GM23338 (cell line): Measurements from ENCODE around the gene NEMP2. TPM values are rescaled to one million over a fixed set of nuclear protein-coding genes. Genes with fewer than 3 reads are reported as not detected.

Source experiments
- ATAC-seq: fragments of 200-7000 bp; cut with Tn5 transposase; 3 replicates; pipeline ENCODE4 v1.9.1; 2020
- DNase-seq: peaks from one replicate; pipeline ENCODE4 v3.0.0-alpha.2; 2015; ENCODE audit warnings: low spot score
- H2AFZ ChIP-seq: fragments of 200-600 bp; sonication (generic); 2 replicates; pipeline ENCODE4 v1.8.0; 2016; ENCODE audit warnings: antibody characterized with exemption, mild to moderate bottlenecking, moderate library complexity
- H3F3A ChIP-seq: fragments of 200-600 bp; sonication (generic); replicated peaks from 2 replicates; pipeline ENCODE4 v1.8.0; 2017; ENCODE audit warnings: antibody characterized with exemption, mixed run types, low read depth
- H3K27ac ChIP-seq: fragments of 200-600 bp; sonication (generic); 2 replicates; pipeline ENCODE4 v1.6.1; 2016; ENCODE audit warnings: low read depth
- H3K27me3 ChIP-seq: fragments of 200-600 bp; sonication (generic); 2 replicates; pipeline ENCODE4 v1.8.0; 2016; ENCODE audit warnings: mild to moderate bottlenecking, mixed run types, moderate library complexity; ENCODE audit not compliant: insufficient read depth
- H3K36me3 ChIP-seq: fragments of 200-600 bp; sonication (generic); 2 replicates; pipeline ENCODE4 v1.8.0; 2016; ENCODE audit warnings: mild to moderate bottlenecking; ENCODE audit not compliant: insufficient read depth
- H3K4me1 ChIP-seq: fragments of 200-600 bp; sonication (generic); 2 replicates; pipeline ENCODE4 v1.8.0; 2016; ENCODE audit warnings: mild to moderate bottlenecking, moderate library complexity; ENCODE audit not compliant: insufficient read depth
- H3K4me2 ChIP-seq: fragments of 200-600 bp; sonication (generic); 2 replicates; pipeline ENCODE4 v1.7.1; 2017; ENCODE audit warnings: mixed run types
- H3K4me3 ChIP-seq: fragments of 200-600 bp; sonication (generic); 2 replicates; pipeline ENCODE4 v1.6.1; 2016; ENCODE audit warnings: mixed run types
- H3K79me2 ChIP-seq: fragments of 200-600 bp; sonication (generic); replicated peaks from 2 replicates; pipeline ENCODE4 v1.8.0; 2017; ENCODE audit warnings: mild to moderate bottlenecking; ENCODE audit not compliant: insufficient read depth
- H3K9me2 ChIP-seq: fragments of 200-600 bp; sonication (generic); 2 replicates; pipeline ENCODE4 v1.8.0; 2017; ENCODE audit not compliant: insufficient read depth
- H4K20me1 ChIP-seq: fragments of 200-600 bp; sonication (generic); replicated peaks from 2 replicates; pipeline ENCODE4 v1.8.0; 2017; ENCODE audit warnings: mild to moderate bottlenecking; ENCODE audit not compliant: insufficient read depth
- H3K27ac Mint-ChIP-seq: 2 replicates; pipeline ENCODE4 v1.8.0; 2020; ENCODE audit warnings: inconsistent platforms, mild to moderate bottlenecking, moderate library complexity, mixed read lengths
- H3K27me3 Mint-ChIP-seq: 3 replicates; pipeline ENCODE4 v1.8.0; 2022; ENCODE audit warnings: low read depth, mild to moderate bottlenecking, moderate library complexity, mixed read lengths, inconsistent platforms; ENCODE audit not compliant: insufficient read depth, poor library complexity
- H3K36me3 Mint-ChIP-seq: 3 replicates; pipeline ENCODE4 v1.8.0; 2021; ENCODE audit warnings: low read depth, mild to moderate bottlenecking, inconsistent platforms, moderate library complexity, mixed read lengths
- H3K4me1 Mint-ChIP-seq: 3 replicates; pipeline ENCODE4 v1.8.0; 2020; ENCODE audit warnings: mild to moderate bottlenecking, inconsistent platforms, mixed read lengths
- H3K4me3 Mint-ChIP-seq: 3 replicates; pipeline ENCODE4 v1.8.0; 2021; ENCODE audit warnings: moderate library complexity, mild to moderate bottlenecking, inconsistent platforms, mixed read lengths
- H3K9me3 Mint-ChIP-seq: 3 replicates; pipeline ENCODE4 v1.8.0; 2020; ENCODE audit warnings: moderate library complexity, mild to moderate bottlenecking, inconsistent platforms, mixed read lengths
- CREB1 ChIP-seq: fragments of 250-450 bp; sonication (Bioruptor Pico); IDR thresholded peaks from 2 replicates; pipeline ENCODE4 v1.5.0; 2020; ENCODE audit warnings: low read depth, mild to moderate bottlenecking, moderate library complexity
- EZH2 ChIP-seq: fragments of 200-600 bp; sonication (generic); IDR thresholded peaks from one replicate; pipeline ENCODE4 v1.8.0; 2017; ENCODE audit warnings: antibody characterized with exemption, mild to moderate bottlenecking, low read depth; ENCODE audit not compliant: unreplicated experiment
- EZH2phosphoT487 ChIP-seq: fragments of 200-600 bp; sonication (generic); IDR thresholded peaks from one replicate; pipeline ENCODE4 v1.8.1; 2018; ENCODE audit warnings: antibody characterized with exemption; ENCODE audit not compliant: unreplicated experiment
- JUNB ChIP-seq: IDR thresholded peaks from one replicate; pipeline ENCODE4 v1.6.1; 2016; ENCODE audit warnings: antibody characterized with exemption; ENCODE audit not compliant: unreplicated experiment
- NANOG ChIP-seq: IDR thresholded peaks from 2 replicates; pipeline ENCODE4 v1.6.1; 2016; ENCODE audit warnings: antibody characterized with exemption, borderline replicate concordance
- POLR2AphosphoS5 ChIP-seq: IDR thresholded peaks from 2 replicates; pipeline ENCODE4 v1.6.1; 2016; ENCODE audit warnings: antibody characterized with exemption, low read depth
- STAT1 ChIP-seq: IDR thresholded peaks from one replicate; pipeline ENCODE4 v1.6.1; 2016; ENCODE audit warnings: antibody characterized with exemption; ENCODE audit not compliant: unreplicated experiment
- ZNF114 ChIP-seq: fragments of 250-450 bp; sonication (Bioruptor Pico); IDR thresholded peaks from 2 replicates; pipeline ENCODE4 v1.5.0; 2020; ENCODE audit warnings: mild to moderate bottlenecking, moderate library complexity
- ZNF331 ChIP-seq: fragments of 250-450 bp; sonication (Bioruptor Pico); IDR thresholded peaks from 2 replicates; pipeline ENCODE4 v1.5.0; 2020; ENCODE audit warnings: low read depth, mild to moderate bottlenecking, moderate library complexity
- polyA plus RNA-seq: library from polyadenylated mRNA; unstranded; fragments of >200 nt; fragmentation: Nextera tagmentation; extraction: Ambion mirVana; gene quantifications from 2 replicates; pipeline ENCODE4 v1.2.1, GENCODE V29; 2016
- total RNA-seq: library from RNA; depleted of rRNA; stranded (reverse); fragments of >200 nt; shearing (Covaris generic); gene quantifications from 2 replicates; pipeline ENCODE4 v1.2.3, GENCODE V29; 2014
- TF ChIP-seq, protein P1 (sequence below): IDR thresholded peaks from 2 replicates; pipeline ENCODE4 v1.6.1; 2016; ENCODE audit warnings: antibody characterized with exemption
- TF ChIP-seq, protein P2 (sequence below): IDR thresholded peaks from one replicate; pipeline ENCODE4 v1.6.1; 2018; ENCODE audit warnings: antibody characterized with exemption; ENCODE audit not compliant: unreplicated experiment
- TF ChIP-seq, protein P3 (sequence below): fragments of 250-450 bp; sonication (Bioruptor Pico); IDR thresholded peaks from 2 replicates; pipeline ENCODE4 v1.5.0; 2020; ENCODE audit warnings: mild to moderate bottlenecking, moderate library complexity

Gene NEMP2
- total and polyA plus RNA-seq, 2 experiments from 2014 or later: 1.2 to 4.0 TPM

DNA sequence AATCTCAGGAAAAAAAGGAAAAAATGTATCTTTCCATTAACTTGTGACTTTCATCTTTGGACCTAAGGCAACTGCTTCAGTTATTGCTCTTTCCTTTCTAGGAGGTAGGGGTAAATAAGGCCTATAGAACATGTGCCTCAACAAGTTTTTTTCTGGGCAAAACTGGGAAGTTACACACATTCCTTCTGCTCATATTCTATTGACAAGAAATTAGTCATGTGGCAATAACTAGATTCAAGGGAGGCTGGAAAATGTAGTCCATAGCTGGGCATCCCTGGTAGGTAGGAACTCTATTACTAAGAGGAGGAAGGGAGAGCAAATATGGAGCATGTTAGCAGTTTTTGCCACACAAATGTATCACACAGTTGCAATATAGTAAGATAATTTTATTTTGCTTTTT lies 37.7 kb upstream of the NEMP2 start:
- H3K36me3 ChIP-seq: 0 out of 2 replicates have a peak, but pooled peaks cover under 1% of the 10 kb centered on the region
- H3K36me3 Mint-ChIP-seq: peaks cover 4% of the 10 kb centered on the region
- no peaks in the 10 kb centered on the region for H3F3A ChIP-seq
- no peak overlapping the region for H3K27ac Mint-ChIP-seq
- no peaks in the 10 kb centered on the region for H3K4me1 ChIP-seq
- H3K79me2 ChIP-seq: no peaks in the 10 kb centered on the region
- no peak overlapping the region for H2AFZ ChIP-seq
- DNase-seq: no peak
- no peak overlapping the region for H3K27ac ChIP-seq
- H3K4me3 Mint-ChIP-seq: no peak overlapping the region
- no peaks in the 10 kb centered on the region; the same call in 2 of the 3 replicates for H3K4me1 Mint-ChIP-seq
- no peak for ATAC-seq
- no peak overlapping the region for H3K4me2 ChIP-seq
- H3K9me2 ChIP-seq: no peaks in the 10 kb centered on the region
- peaks cover 1% of the 10 kb centered on the region for H3K27me3 Mint-ChIP-seq
- H3K9me3 Mint-ChIP-seq: peaks cover 7% of the 10 kb centered on the region
- no peaks in the 10 kb centered on the region for H3K27me3 ChIP-seq
- no peaks in the 10 kb centered on the region for H4K20me1 ChIP-seq
- no peak overlapping the region for H3K4me3 ChIP-seq
- no peak for TF ChIP-seq ZNF114 (CRISPR knock-in tag)

DNA sequence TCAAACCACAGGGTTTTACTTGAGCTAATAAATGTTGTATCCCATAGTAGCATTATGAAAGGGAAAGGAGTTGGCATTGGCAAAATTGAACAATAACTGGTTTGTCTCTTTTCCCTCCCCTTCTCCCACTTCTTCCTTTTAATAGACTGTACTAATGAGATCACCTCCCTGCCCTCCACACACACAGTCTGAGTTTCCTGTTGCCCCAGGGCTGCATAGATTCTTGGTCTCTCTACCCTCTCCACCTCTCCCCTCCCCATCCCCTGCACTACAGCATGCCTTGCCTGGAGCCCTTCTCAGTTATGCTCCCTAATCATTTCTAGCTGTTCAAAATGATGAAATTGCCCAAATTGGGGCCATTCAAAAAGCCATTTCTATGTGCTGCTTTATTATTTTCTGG lies 37.2 kb upstream of the NEMP2 start:
- no peaks in the 10 kb centered on the region for H4K20me1 ChIP-seq
- H3K27me3 Mint-ChIP-seq: peaks cover 1% of the 10 kb centered on the region
- no peaks in the 10 kb centered on the region for H3K79me2 ChIP-seq
- H3K4me3 ChIP-seq: no peak overlapping the region
- H3K4me2 ChIP-seq: no peak overlapping the region
- no peak overlapping the region for H3K27ac Mint-ChIP-seq
- H3K27me3 ChIP-seq: no peaks in the 10 kb centered on the region
- H3K4me3 Mint-ChIP-seq: no peak overlapping the region
- H3K4me1 Mint-ChIP-seq: no peaks in the 10 kb centered on the region; the same call in 2 of the 3 replicates
- ATAC-seq (no peak; the same call in 2 of the 3 replicates), DNase-seq (no peak)
- H3K9me2 ChIP-seq: no peaks in the 10 kb centered on the region
- no peaks in the 10 kb centered on the region for H3K4me1 ChIP-seq
- no peaks in the 10 kb centered on the region for H3F3A ChIP-seq
- H3K27ac ChIP-seq: no peak overlapping the region
- H3K9me3 Mint-ChIP-seq: peaks cover 12% of the 10 kb centered on the region
- H3K36me3 Mint-ChIP-seq: peaks cover 4% of the 10 kb centered on the region
- H3K36me3 ChIP-seq: 0 out of 2 replicates have a peak, but pooled peaks cover 5% of the 10 kb centered on the region
- H2AFZ ChIP-seq: no peak overlapping the region
- TF ChIP-seq, protein P1, sequence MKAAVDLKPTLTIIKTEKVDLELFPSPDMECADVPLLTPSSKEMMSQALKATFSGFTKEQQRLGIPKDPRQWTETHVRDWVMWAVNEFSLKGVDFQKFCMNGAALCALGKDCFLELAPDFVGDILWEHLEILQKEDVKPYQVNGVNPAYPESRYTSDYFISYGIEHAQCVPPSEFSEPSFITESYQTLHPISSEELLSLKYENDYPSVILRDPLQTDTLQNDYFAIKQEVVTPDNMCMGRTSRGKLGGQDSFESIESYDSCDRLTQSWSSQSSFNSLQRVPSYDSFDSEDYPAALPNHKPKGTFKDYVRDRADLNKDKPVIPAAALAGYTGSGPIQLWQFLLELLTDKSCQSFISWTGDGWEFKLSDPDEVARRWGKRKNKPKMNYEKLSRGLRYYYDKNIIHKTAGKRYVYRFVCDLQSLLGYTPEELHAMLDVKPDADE: no peak
- TF ChIP-seq STAT1 (no peak), ZNF114 (CRISPR knock-in tag) (no peak), JUNB (no peak), EZH2 (no peak), CREB1 (CRISPR knock-in tag) (no peak), POLR2AphosphoS5 (no peak), EZH2phosphoT487 (no peak), NANOG (no peak), ZNF331 (CRISPR knock-in tag) (no peak)
- TF ChIP-seq, protein P2, sequence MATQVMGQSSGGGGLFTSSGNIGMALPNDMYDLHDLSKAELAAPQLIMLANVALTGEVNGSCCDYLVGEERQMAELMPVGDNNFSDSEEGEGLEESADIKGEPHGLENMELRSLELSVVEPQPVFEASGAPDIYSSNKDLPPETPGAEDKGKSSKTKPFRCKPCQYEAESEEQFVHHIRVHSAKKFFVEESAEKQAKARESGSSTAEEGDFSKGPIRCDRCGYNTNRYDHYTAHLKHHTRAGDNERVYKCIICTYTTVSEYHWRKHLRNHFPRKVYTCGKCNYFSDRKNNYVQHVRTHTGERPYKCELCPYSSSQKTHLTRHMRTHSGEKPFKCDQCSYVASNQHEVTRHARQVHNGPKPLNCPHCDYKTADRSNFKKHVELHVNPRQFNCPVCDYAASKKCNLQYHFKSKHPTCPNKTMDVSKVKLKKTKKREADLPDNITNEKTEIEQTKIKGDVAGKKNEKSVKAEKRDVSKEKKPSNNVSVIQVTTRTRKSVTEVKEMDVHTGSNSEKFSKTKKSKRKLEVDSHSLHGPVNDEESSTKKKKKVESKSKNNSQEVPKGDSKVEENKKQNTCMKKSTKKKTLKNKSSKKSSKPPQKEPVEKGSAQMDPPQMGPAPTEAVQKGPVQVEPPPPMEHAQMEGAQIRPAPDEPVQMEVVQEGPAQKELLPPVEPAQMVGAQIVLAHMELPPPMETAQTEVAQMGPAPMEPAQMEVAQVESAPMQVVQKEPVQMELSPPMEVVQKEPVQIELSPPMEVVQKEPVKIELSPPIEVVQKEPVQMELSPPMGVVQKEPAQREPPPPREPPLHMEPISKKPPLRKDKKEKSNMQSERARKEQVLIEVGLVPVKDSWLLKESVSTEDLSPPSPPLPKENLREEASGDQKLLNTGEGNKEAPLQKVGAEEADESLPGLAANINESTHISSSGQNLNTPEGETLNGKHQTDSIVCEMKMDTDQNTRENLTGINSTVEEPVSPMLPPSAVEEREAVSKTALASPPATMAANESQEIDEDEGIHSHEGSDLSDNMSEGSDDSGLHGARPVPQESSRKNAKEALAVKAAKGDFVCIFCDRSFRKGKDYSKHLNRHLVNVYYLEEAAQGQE: no peak
- TF ChIP-seq, protein P3, sequence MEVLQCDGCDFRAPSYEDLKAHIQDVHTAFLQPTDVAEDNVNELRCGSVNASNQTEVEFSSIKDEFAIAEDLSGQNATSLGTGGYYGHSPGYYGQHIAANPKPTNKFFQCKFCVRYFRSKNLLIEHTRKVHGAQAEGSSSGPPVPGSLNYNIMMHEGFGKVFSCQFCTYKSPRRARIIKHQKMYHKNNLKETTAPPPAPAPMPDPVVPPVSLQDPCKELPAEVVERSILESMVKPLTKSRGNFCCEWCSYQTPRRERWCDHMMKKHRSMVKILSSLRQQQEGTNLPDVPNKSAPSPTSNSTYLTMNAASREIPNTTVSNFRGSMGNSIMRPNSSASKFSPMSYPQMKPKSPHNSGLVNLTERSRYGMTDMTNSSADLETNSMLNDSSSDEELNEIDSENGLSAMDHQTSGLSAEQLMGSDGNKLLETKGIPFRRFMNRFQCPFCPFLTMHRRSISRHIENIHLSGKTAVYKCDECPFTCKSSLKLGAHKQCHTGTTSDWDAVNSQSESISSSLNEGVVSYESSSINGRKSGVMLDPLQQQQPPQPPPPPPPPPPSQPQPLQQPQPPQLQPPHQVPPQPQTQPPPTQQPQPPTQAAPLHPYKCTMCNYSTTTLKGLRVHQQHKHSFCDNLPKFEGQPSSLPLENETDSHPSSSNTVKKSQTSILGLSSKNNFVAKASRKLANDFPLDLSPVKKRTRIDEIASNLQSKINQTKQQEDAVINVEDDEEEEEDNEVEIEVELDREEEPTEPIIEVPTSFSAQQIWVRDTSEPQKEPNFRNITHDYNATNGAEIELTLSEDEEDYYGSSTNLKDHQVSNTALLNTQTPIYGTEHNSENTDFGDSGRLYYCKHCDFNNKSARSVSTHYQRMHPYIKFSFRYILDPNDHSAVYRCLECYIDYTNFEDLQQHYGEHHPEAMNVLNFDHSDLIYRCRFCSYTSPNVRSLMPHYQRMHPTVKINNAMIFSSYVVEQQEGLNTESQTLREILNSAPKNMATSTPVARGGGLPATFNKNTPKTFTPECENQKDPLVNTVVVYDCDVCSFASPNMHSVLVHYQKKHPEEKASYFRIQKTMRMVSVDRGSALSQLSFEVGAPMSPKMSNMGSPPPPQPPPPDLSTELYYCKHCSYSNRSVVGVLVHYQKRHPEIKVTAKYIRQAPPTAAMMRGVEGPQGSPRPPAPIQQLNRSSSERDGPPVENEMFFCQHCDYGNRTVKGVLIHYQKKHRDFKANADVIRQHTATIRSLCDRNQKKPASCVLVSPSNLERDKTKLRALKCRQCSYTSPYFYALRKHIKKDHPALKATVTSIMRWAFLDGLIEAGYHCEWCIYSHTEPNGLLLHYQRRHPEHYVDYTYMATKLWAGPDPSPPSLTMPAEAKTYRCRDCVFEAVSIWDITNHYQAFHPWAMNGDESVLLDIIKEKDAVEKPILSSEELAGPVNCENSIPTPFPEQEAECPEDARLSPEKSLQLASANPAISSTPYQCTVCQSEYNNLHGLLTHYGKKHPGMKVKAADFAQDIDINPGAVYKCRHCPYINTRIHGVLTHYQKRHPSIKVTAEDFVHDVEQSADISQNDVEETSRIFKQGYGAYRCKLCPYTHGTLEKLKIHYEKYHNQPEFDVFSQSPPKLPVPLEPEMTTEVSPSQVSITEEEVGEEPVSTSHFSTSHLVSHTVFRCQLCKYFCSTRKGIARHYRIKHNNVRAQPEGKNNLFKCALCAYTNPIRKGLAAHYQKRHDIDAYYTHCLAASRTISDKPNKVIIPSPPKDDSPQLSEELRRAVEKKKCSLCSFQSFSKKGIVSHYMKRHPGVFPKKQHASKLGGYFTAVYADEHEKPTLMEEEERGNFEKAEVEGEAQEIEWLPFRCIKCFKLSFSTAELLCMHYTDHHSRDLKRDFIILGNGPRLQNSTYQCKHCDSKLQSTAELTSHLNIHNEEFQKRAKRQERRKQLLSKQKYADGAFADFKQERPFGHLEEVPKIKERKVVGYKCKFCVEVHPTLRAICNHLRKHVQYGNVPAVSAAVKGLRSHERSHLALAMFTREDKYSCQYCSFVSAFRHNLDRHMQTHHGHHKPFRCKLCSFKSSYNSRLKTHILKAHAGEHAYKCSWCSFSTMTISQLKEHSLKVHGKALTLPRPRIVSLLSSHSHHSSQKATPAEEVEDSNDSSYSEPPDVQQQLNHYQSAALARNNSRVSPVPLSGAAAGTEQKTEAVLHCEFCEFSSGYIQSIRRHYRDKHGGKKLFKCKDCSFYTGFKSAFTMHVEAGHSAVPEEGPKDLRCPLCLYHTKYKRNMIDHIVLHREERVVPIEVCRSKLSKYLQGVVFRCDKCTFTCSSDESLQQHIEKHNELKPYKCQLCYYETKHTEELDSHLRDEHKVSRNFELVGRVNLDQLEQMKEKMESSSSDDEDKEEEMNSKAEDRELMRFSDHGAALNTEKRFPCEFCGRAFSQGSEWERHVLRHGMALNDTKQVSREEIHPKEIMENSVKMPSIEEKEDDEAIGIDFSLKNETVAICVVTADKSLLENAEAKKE (CRISPR knock-in tag): no peak
